Peyer's patch (tissue), 4 donors: Measurements from ENCODE around the gene TAAR6.

Source experiments
- POLR2A ChIP-seq, 2 donors: fragments of 450-650 bp; IDR thresholded peaks; one replicate each; pipeline ENCODE4 v1.5.1; 2017; ENCODE audit warnings: antibody characterized with exemption in 2 of 2, mild to moderate bottlenecking in 2 of 2, moderate library complexity in 2 of 2
- TF ChIP-seq, protein P1 (sequence below), 6 experiments: fragments of 450-650 bp in 4 of 6; fragments of 200-600 bp in 2 of 6; sonication (generic) in 1 of 6; IDR thresholded peaks; one replicate each; pipeline ENCODE4 v1.5.1; 2017 to 2019; ENCODE audit warnings: antibody characterized with exemption in 6 of 6, mild to moderate bottlenecking in 3 of 6, moderate library complexity in 1 of 6

DNA sequence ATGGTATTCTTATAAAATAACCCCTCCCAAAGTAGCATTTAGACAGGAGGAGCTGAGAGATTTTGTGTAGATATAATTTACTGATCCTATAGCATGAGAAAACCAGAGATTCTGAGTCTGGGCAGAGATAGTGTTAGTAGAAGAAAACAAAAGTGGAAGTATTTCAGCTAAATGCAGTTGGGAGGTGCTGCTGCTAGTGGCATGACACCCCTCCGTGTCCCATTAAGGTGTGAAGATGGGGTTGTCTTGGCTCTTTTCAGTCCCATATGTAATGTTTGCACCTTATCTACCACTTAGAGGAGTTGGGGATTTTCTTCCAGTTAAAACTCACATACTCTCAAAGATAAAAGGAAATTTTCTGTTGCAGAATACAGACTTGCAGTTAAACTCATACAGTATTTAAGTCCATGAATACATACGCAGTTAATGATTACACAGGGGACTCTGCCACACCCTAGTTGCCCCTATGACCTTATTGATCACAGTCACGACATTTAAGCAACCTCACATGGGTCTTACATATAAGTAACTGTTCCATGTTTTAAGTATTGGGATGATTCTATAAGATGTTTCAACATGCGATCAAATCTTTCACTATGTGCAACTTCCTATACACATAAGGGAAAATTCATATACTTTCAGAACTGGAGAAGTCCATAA is 42.5 kb downstream of the TAAR6 start:
- TF ChIP-seq, protein P1, sequence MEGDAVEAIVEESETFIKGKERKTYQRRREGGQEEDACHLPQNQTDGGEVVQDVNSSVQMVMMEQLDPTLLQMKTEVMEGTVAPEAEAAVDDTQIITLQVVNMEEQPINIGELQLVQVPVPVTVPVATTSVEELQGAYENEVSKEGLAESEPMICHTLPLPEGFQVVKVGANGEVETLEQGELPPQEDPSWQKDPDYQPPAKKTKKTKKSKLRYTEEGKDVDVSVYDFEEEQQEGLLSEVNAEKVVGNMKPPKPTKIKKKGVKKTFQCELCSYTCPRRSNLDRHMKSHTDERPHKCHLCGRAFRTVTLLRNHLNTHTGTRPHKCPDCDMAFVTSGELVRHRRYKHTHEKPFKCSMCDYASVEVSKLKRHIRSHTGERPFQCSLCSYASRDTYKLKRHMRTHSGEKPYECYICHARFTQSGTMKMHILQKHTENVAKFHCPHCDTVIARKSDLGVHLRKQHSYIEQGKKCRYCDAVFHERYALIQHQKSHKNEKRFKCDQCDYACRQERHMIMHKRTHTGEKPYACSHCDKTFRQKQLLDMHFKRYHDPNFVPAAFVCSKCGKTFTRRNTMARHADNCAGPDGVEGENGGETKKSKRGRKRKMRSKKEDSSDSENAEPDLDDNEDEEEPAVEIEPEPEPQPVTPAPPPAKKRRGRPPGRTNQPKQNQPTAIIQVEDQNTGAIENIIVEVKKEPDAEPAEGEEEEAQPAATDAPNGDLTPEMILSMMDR (IDR thresholded peaks at IDR 0.05) = no peak
- no peak for TF ChIP-seq POLR2A (IDR thresholded peaks at IDR 0.05)
